HG02943 (cell line): Measurements from ENCODE around the gene TMEM88.

ENCODE experiments used
- ATAC-seq: cut with Tn5 transposase; IDR thresholded peaks from one replicate; pipeline ENCODE4 v1.9.1; 2021; ENCODE audit warnings: mild to moderate bottlenecking, low read depth, moderate library complexity; ENCODE audit not compliant: unreplicated experiment

Gene TMEM88

GRCh38 chr17:7832431-7832830, 22.4 kb upstream of the TMEM88 start:
- no peak for ATAC-seq

- ATAC-seq, result no peak
Measured at GRCh38 chr17:7833011-7833794, 21.7 kb upstream of the TMEM88 start.

DNA sequence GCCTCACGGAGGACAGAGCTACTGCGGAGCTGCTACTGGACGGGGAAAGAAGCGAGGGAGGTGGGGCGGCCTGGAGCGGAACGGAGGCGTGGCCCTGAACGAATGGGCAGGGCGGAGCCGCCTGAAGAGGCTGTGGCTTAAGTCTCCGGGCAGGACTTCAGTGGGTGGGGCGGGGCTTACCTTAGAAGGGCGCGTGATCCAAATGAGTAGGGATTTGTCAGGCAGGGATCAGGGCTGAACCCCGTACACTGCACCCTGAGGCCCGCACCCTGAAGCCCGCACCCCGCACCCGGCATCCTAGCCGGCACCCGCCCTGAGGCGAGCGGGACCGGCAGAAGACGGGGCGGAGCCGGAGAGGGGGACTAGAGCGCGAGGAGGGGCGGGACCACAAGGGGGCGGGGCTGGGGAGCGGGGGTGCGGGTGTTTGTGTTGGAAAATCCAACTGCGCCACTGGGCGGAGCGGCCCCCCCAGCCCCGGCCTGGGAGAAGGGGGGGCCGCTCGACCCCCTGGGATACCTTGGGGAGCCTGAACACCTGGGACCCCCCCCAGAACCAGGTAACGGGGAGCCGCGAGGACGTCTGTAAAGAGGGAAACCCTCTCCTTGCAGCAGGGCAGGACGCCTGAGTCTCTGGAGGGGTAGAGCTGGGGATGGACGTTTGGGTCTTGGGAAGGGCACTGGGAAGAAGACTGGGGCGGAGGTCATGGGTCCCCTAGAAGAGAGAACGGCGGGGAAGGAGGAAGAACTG, 20.9 kb upstream of the TMEM88 start, which contains the start of gene KDM6B:
TSS of gene KDM6B (plus strand) at position 423 of the 747 bp plus-strand sequence. CDS start 11,338 bp downstream, outside the sequence.
- peak; percentile 40 for ATAC-seq

DNA sequence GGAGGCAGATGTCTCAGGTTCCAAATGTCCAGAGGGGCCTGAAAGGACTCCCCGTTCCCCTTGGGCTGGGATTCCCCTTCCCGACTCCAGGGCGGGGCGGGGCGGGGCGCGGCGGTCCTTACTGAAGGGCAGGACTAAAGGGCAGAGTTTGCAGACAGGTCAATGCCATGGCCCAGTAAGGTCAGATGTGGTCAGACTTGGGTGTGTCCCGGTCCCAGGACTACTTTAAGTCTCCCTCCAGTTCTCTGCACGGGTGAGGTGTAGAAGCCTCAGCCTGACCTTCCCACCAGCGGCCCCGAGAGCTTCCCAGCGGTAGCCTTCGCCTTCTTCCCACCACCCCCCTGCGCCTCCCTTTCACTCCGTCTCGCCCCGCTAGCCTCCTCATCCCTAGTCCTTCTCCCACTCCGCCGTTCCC, 20.3 kb upstream of the TMEM88 start:
- no peak for ATAC-seq

DNA sequence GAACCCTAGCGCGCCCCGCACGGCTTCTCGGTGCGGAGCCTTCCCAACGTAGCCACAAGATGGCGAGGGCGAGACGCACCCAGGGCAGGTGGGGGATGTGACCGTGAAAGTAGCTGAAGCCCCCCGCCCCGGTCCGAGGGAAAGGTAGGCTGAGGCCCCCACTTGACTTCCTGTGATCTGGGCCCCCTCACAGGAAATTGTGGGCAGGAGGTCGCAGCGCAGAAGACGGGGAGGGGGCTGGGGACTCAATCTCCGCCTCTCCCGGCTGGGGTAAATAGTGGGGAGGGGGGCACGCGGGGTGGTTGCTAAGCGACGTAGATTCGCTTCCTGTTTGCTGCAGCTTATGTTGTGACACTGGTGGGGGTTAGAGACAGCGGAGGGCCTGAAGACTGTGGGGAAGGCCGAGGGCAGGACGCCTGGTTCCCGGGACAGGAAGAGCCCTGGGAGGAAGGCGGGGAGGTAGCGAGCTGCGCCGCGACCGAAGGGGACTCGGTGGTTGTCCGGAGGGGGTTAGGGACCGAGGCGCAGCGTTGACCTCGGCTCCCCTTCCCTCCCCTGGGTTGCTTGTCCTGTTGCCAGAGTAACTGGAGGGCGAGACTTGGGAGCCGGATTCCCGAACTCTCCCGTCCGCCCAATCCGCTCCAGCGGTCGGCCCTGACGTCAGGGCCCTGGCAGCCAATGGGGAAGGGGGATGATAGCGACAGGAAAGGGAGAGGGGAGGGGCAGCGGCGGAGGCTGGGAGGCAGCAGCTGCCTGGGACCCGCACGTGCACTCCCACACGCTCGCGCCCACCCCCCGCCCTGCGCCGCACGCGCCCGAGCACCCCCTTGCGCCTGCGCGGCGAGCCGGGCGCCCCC, 19.7 kb upstream of the TMEM88 start:
- no peak for ATAC-seq

DNA sequence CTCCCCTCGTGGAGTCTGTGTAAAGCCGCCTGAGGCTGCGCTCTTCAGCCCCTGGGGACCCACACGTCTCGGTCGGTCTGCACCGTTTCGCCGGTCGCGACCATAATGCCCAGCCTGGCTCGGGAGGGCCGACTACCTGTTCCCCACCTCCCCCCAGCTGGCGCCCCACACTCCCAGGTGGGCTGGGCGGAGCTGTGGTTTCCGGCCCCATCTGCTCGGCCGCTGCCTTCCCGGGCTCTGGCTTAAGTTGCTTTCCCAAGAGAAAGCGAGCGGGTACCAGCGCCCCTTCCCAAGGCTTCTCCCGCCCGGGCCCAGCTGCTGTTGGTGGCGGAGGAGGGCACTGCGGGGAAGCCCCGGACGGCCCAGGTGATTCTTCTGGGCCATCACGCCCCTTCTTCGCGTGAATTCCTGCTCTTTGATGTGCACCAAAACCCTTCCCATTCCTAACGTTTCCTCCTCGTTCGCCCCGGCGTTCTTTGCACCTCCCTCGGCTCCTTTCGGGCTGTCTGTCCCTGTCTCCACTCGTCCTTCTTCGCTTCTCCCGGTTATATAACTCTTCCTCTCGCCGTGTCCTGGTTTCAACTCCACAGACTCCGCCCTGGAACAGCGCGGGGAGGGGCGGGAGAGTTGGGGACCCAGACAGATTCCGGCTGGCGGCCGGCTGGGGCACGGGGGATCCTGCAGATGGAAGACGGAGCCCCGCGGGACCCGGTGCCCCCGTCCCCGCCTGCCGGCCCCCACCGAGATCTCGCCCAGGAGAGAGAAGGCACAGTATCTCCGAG, 18.9 kb upstream of the TMEM88 start:
- ATAC-seq, result no peak

DNA sequence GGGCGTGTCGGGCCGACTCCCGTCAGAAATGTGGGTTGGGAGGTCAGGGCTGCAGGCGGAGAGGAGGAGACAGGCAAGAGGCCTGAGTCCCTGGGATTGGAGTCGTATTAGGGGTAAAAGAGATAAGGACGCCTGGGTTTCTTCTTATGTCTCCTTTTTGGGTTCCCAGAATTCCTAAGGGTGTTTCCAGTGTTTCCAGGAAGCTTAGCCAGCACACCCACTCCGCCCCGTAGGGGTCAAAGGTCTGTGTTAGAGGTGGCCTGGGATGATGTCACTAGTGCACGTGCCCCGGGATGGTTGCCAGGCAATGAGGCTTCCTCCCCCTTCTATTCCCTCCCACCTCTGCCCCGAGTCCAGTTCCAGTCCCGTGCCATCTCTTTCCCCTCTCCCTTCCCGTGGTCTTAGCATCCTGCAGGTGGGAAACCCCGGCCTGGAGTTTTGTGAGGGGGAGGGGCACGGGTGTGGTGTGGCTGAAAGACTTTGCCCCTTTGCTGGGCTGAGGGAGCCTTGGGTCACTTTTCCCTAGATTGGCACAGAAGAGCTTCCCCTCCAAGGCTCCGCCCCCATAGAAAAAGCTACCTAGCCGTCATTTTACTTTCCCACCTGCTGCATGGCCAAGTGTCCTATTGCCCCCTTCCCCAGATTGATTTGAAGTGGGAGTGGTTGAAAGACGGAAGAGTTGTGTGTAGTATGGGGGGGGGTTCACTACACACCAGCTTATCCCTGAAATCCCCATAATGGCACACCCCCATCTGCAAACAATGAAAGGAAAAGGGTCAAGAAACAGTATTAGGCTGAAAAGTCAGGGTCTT, 18.1 kb upstream of the TMEM88 start:
- no peak for ATAC-seq

DNA sequence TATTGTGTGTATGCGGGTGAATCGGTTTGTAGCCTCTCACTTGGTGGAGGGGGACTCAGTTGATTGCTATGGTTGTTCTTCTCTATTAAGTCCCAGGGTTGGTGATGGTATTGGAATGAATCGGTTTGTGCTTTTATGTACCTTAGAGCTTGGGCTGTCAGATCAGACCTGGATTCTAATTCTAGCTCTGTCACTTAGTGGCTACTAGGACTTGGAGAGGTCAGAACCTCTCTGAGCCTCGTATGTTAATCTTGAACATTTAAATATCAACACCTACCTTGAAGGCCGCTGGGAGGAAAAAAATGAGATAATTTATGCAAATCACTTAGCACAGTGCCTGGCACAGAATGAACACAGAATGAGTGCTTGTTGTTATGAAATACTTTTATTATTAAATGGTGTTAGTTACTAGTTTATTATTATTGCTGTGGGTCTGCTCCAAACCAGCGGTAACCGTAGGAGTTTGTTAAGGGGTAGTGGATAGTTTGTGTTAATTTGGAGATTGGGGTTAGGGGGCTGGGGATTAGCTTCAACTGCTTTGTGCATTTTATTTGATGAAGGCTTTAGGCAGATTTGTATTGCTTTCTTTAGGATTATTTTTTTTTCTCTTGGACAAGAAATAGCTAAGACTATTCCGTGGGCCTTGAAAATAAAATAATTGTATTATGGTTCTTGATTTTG, 17.3 kb upstream of the TMEM88 start:
- no peak for ATAC-seq

- no peak for ATAC-seq
Measured at GRCh38 chr17:7838090-7839075, 16.5 kb upstream of the TMEM88 start.

DNA sequence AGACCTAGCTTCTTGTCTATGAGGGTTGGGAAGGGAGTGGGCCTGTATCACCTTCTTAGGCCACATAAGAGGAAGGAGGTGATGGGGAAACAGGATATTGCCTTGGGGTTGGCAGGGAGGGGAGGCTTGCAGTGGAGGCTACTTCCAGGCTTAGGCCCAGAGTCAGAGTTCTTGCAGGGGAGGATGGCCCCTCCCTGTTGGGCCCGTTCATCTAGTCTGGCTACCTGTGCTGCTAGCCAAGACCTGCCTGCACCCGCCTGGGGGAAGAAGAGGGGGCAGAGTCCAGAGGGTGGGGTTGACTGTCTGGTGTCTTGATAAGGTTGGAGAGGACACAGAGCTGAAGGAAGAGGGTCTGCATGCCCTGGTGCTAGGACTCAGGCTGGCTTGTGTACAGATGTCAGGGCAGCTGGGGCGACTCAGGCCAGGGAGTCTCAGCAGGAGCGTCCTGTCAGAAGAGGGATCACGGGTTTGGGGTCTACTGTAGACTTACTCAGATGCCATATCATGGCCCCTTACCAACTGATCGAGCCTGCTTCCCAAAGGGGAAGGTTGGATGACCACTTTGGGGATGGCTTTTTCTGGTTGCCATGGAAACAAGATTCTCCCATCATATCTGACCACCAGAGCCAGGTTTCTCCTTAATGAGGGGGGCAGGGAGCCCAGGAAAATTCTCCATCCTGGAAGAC, 15.5 kb upstream of the TMEM88 start:
- no peak for ATAC-seq

- ATAC-seq, result no peak
Measured at GRCh38 chr17:7839876-7840261, 15.0 kb upstream of the TMEM88 start.

DNA sequence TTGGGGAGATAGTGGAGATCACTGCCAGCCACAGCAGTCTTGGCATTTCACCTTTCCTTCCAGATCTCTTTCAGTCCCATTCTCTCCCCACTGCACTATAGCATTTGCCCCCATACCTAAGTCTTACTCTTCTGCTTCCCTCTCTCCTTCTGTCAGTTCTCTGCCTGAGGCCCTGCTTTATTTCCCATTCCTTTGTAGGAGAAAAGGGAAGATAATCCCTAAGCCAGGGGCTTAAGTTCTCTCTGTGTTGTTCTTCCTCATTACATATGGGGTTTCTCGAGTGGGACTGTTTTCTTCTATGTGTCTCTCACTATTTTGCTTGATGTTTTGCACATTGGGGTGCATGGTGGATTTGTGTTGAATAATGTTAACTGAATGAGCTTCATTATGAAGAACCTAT, 14.4 kb upstream of the TMEM88 start:
- no peak for ATAC-seq

GRCh38 chr17:7840875-7841274, 14.0 kb upstream of the TMEM88 start:
- ATAC-seq, result no peak

- no peak for ATAC-seq
Measured at GRCh38 chr17:7841396-7841914, 13.4 kb upstream of the TMEM88 start.

- no peak for ATAC-seq
Measured at GRCh38 chr17:7841915-7842379, 12.9 kb upstream of the TMEM88 start.

DNA sequence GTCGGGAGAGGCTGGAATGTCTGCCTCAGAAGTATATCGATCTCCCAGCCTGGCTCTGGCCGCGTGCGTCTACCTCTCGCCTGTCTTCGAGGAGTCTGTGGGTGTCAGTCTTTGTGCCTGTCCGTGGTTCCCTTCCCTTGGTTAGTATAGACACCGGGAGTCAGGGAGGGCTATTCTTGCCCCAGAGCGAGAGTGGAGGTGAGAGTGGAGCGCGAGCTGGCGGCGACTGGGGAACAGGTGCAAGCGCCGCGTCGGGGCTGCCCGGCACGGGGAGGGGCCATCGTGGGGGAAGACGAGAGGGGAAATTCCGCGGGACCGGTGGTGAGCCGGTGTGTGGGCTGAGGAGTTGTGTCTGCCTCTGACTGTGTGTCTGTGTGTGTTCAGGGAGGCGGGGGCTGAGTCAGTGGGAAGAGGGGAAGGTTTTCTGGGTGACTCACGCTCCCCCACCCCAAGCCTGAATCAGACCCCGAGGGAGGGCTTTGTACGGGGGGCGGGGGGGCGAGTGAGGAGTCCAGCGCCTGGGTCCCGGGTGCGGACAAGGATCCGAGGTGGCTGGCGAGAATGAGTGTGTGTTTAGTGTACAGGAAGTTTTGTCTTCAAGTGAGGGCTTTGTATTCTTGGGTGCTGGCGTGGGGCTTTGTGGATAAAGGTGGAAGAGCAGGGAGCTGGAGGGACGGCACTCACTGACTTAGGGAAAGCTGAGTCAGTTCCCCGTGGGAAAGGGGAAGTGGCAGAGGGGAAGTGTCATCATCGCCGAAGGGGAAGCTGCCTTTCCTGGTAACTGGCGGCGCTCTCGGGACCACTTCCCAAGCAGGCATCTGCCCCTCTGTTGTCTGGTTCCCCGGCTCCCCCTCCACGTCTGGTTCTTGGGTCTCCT, 12.2 kb upstream of the TMEM88 start:
- no peak for ATAC-seq
